ENCODE measurements around the gene PSG4.
"Not testable (repeated sequence)": the region's sequence is repeated elsewhere in the genome, so short reads cannot be mapped to it uniquely, and the experiment has no call there.

DNA sequence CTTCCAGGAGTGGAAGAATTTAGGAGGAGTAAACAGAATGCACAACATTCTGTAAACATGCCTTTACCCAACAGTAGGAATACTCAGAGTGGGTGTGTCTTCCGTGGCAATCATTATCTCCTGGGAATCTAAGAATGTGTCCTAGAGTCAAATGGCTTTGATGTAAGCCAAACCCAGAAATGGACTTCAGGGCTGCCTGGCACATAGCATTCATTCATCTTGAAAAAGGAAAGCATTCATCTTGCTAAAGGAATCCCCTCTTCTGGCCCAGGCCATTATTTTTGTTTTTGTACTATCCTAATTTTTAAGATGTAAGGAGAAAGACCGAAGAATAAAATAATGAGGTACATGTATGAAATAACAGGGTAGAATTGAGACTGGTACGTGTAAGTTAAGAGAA, 42.3 kb downstream of the PSG4 start:
- TF ChIP-seq, protein P1, sequence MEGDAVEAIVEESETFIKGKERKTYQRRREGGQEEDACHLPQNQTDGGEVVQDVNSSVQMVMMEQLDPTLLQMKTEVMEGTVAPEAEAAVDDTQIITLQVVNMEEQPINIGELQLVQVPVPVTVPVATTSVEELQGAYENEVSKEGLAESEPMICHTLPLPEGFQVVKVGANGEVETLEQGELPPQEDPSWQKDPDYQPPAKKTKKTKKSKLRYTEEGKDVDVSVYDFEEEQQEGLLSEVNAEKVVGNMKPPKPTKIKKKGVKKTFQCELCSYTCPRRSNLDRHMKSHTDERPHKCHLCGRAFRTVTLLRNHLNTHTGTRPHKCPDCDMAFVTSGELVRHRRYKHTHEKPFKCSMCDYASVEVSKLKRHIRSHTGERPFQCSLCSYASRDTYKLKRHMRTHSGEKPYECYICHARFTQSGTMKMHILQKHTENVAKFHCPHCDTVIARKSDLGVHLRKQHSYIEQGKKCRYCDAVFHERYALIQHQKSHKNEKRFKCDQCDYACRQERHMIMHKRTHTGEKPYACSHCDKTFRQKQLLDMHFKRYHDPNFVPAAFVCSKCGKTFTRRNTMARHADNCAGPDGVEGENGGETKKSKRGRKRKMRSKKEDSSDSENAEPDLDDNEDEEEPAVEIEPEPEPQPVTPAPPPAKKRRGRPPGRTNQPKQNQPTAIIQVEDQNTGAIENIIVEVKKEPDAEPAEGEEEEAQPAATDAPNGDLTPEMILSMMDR (IDR thresholded peaks at IDR 0.05): not testable (repeated sequence)
- TF ChIP-seq EP300, POLR2A (IDR thresholded peaks at IDR 0.05): not testable (repeated sequence)

All from upper lobe of left lung (tissue), 4 donors.